8988T (cell line): ENCODE results near the gene DUOX1.

Experiments used
- DNase-seq: peaks from one replicate; pipeline ENCODE4 v3.0.0; 2011

The DUOX1 gene

DNA sequence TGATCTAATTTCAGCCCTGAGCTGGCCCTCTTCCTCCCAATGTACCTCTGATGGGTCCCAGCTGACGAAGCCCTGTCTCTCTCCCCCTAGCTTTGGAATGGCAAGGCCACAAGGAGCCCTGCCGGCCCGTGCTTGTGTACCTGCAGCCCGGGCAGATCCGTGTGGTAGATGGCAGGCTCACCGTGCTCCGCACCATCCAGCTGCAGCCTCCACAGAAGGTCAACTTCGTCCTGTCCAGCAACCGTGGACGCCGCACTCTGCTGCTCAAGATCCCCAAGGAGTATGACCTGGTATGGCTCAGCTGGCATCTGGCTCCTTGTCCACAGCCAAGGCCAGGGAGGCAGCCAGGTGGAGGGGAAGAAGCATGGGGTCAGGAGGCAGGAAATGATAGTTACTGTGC, 14.2 kb downstream of the DUOX1 start:
- DNase-seq = no peak

DNA sequence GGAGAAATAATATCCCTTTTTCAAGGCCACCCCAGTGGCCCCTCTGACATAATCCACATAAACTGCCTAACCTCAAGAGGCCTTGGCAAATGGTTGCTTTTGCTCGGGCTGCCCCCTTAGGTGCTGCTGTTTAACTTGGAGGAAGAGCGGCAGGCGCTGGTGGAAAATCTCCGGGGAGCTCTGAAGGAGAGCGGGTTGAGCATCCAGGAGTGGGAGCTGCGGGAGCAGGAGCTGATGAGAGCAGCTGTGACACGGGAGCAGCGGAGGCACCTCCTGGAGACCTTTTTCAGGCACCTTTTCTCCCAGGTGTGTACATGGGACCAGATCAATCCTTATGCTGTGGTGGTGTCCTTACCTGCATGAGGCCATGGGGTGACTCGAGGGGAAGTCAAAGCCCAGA, 15.0 kb downstream of the DUOX1 start:
- DNase-seq = no peak

DNA sequence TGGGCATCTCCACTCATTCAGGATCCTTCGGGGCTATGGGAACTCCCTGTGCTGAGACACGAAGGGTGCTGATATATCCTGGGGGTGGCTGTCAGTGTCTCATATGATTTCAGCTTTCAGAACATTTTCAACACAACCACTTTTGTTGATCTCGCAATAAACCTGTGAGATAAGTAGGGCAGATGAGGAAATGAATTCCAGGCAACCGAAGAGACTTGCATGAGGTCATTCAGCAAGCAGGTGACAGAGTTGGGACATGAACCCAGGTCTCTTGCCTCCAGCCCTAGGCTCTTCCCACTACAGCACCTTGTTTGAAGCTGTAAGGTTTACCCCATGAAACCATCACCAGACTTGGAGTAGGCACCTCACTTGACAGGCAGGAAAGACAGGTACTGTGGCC, 16.6 kb downstream of the DUOX1 start:
- no peak for DNase-seq

DNA sequence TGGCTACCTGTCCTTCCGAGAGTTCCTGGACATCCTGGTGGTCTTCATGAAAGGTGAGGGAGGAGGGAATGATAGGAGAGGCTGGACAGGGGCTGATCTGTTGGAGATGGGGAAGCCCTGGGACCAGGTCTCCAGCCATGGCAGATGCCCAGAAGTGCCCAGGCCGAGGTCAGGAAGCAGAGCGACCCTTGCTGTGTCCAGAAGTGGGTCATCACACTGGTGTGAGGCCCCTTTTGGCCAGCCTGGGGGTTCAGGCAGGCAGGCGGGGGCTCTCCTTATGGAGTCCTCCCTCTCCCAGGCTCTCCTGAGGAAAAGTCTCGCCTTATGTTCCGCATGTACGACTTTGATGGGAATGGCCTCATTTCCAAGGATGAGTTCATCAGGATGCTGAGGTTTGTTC, 17.8 kb downstream of the DUOX1 start:
- DNase-seq = no peak

DNA sequence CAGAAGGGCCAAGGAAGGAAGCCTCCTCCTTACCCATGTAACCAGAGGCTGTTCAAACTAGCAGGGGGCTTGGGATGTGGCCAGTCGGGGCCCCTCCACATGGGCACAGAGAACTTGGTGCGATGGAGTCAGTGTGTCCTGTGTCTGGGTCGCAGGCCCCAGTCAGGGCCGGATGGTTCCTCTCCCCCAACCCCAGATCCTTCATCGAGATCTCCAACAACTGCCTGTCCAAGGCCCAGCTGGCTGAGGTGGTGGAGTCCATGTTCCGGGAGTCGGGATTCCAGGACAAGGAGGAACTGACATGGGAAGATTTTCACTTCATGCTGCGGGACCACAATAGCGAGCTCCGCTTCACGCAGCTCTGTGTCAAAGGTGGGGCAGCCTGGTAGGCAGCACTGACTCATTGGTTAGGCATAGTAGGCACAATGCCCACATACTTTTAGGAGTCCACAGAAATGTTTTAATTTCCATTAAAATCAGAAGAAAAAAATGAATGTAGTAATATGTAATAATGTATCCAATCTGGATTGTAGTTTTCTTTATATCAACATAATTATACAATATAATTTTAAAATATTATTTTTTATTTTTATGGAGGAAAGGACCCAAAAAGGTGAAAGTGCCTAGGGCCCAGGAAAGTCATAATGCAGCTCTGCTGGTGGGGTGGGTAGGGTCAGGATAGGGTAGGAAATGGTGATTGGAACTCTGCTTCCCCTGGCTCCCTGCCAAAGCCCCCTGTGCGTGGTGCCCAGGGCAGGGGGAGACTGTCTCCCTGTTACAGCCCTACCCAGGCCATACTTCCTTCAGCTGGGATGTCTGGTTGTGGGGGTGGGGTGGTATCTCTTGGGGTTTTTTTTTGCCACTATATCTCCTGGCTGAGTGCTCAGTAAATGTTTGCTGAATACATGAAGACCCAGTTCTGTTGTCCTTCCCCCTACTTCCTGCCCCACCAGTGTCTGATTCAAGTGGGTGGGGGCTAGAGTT, 18.6 kb downstream of the DUOX1 start:
- no peak for DNase-seq

DNA sequence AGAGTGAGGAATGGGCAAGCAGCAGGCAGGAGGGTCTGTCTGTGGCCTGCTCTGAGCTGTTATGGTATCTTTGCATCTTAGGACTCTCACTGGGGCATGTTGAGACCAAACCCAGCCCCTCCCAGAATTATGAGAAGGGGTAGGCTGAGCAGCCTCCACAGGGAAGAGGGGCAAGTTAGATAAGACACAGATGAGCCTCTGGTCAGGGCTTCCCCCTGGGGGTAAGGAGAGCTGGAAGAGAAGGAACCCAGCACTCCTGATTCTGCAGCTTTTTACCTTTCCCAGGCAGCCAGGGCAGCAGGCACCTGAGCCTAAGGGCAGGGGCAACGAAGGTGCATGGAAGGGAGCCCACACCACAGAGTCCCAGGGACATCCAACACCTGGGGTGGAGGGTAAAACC, 19.3 kb downstream of the DUOX1 start:
- no peak for DNase-seq

DNA sequence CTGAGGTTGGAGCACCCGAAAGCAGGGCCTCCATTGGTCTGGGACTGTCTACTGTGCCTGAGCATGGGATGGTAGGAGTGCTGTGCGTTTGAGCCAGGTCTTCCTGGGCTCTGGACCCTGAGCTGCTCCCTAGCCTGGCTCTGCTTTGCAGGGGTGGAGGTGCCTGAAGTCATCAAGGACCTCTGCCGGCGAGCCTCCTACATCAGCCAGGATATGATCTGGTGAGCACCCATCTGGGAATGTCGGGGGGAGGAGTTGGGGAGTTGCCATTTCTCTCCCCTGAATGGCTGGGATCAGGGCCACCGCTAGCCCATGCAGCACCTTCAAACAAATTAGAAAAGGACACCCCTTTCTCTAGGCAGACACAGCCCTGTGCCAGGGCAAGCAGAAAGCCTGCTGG, 20.7 kb downstream of the DUOX1 start:
- no peak for DNase-seq

DNA sequence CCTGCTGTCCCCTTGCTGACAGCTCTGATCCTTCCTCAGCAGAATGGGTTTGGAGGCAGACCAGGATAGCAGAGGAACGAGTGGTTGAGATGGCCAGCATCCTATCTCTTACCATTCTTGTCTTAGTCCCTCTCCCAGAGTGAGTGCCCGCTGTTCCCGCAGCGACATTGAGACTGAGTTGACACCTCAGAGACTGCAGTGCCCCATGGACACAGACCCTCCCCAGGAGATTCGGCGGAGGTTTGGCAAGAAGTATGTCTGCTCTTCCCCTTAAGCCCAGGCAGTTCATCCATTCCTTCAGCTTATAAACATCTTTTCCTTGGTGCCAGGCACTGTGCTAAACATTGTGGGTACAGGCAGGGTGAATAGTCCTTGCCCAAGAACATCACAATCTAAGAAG, 21.2 kb downstream of the DUOX1 start:
- DNase-seq = no peak

DNA sequence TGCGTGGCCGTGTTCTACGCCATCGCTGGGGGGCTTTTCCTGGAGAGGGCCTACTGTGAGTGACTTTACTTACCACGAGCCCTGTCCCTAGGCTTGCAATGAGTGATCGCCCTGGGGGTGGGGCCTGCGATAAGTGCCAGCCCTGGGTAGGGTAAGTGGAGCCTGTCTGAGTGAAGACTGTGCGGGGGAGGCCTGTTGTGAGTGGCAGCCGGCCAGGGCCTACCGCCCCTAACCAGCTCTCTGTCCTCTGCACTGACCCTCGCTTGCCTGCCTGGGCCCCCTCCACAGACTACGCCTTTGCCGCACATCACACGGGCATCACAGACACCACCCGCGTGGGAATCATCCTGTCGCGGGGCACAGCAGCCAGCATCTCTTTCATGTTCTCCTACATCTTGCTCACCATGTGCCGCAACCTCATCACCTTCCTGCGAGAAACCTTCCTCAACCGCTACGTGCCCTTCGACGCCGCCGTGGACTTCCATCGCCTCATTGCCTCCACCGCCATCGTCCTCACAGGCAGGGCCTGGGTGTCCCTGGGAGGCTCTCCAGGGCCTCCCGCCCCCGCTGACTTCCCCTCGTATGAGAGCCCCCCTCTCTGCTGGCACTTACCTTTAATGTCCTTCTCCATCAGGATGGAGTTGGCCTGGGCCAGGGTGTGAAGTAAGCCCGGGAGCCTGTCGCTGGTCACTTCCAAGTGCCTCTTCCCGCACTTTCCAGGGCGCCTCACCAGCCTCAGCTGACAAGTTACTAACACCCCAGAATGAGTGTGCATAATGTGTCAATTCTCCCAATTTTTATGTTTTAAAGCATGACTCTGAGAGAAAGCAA, 22.4 kb downstream of the DUOX1 start:
- no peak for DNase-seq

DNA sequence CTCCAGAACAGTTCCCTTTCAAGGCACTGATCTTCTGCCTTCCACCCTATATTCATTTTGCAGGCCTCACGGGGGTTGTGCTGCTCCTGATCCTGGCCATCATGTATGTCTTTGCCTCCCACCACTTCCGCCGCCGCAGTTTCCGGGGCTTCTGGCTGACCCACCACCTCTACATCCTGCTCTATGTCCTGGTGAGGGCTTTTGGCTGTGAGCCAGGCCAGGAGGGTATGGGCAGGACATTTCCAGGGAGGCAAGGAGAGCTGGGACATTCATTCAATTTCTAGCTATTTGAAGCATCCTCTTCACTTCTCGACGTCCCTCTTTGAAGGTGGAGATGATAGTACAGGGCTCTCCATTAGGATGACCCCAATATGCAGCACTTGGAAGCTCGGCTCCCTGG, 25.9 kb downstream of the DUOX1 start:
- no peak for DNase-seq

DNA sequence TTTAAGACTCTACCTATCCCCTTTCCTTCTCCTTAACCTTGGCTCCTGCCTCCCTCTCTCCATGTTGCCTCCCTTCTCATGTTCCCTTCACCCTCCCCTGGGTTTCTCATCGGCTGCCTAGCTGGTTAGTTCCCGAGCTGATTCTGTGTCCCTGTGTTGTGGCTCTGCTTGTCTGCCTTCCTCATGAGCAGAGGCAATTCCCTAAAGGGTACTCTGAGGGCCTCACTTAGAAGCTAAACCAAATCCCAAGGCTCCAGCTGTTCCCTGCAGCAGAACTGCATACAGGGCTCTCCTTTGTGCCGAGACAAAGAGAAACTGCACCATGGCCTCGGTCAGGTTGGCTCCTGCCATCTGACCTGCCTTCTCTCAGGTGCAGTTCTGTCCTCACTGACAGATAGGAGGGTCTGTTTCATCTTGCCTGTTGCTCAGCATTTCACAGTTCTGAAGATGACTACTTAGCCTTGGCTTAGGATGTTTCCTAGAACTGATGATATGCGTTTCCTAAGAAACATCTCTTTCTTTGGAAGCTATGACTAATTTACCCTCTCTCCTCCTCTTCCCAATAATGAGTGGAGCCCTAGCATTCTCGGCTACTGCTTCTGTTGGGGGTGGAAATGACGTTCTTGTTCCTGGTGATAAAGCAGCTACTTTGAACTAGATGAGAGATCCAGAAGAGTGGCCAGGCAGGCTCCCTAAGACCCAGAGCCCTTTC, 27.1 kb downstream of the DUOX1 start:
- DNase-seq = no peak

DNA sequence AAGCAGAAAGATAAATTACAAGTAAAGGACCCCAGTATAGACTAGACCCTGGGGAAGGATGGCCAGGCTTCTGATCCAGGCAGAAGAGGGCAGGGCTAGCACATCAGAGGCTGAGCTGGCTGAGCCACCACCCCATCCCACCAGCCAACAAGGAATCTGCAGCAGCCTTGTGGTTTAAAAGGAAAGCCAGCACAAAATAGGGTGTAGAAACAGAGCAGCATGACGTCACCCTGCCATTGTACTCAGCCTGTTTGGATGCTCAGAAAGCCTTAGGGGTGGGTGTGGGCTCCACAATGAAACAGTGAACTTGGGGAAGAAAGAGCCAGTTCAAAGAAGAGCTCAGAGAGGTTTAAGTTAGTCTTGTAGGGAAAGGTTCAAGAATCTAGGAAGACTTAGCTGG, 28.2 kb downstream of the DUOX1 start:
- DNase-seq = no peak

DNA sequence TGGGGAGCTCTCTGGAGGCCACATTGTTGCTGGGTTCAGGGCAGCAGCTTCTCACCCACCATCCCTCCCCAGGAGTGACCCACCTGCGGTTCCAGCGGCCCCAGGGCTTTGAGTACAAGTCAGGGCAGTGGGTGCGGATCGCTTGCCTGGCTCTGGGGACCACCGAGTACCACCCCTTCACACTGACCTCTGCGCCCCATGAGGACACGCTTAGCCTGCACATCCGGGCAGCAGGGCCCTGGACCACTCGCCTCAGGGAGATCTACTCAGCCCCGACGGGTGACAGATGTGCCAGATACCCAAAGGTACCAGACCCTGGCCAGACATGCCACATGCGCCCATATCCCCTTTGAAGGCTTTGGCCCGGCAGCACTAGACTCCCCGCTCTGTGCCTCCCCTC, 31.9 kb downstream of the DUOX1 start:
- DNase-seq = no peak

DNA sequence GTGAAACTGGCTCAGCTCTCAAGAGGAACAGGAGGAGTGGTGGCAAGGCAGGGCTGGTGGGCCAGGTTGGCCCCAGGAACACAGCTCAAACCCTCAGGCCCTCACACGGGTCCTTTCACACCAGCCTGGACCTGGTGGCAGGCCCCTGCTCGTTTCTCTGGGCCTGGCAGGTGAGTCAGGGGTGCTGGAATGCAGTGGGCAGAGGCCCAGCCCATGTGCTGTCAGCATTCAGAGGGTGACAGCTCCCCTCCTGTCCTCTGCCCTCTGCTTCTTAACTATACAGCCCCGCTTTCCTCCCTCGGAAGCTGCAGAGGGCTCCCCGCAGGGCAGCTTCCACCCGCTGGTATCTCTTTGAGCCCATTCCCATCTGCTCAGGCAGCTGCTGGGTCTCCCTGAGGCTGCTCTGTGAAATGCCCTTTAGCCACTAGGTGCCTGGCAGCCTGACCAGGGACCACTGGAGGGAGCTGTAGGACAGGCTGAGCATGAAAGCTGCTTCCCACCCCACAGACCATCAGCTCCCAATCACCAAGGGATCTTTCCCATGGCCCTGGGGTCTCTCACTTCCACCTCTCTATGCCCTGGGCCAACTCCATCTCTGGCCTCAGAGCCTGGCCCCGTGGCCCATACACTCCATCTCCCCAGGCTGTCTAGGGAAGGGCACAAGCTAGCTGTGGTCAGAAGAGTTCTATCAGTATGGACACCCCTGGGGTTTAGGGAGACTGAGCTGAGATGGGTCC, 33.1 kb downstream of the DUOX1 start:
- peak; percentile 96 for DNase-seq

DNA sequence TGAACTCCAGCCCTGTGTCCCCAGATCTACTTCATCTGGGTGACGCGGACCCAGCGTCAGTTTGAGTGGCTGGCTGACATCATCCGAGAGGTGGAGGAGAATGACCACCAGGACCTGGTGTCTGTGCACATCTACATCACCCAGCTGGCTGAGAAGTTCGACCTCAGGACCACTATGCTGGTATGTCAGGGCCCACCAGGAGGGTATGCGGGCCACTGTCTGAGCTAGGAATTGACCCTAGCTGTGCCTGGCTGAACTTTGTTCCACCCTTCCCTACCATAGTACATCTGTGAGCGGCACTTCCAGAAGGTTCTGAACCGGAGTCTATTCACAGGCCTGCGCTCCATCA, 33.7 kb downstream of the DUOX1 start:
- DNase-seq = no peak

DNA sequence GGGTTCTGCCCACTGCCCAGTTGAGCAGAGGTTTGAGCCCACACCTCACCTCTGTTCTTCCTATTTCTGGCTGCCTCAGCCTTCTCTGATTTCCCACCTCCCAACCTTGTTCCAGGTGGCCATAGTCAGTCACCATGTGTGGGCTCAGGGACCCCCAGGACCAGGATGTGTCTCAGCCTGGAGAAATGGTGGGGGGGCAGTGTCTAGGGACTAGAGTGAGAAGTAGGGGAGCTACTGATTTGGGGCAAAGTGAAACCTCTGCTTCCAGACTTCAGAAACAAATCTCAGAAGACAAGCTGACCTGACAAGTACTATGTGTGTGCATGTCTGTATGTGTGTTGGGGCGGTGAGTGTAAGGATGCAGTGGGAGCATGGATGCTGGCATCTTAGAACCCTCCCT, 35.1 kb downstream of the DUOX1 start:
- no peak for DNase-seq

DNA sequence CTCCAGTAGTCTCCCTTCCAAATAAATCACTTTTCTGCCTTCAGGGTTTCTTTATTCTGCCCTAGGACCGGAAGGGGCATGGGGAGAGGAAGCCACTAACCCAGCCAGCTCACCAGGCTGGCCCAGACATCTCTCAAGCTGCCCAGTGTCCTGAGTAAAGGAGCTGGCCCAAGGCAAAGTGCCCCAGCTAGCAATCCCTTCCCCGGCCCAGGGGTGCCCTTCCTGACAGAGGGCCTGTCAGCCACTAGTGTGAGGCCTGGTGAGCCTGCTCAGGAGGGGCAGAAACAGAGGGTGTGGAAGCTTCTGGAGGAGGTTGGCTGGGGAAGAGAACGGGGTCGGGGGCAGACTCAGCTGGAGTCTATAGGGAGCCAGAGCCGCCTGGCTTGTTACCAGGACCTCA, 35.7 kb downstream of the DUOX1 start:
- DNase-seq = no peak

DNA sequence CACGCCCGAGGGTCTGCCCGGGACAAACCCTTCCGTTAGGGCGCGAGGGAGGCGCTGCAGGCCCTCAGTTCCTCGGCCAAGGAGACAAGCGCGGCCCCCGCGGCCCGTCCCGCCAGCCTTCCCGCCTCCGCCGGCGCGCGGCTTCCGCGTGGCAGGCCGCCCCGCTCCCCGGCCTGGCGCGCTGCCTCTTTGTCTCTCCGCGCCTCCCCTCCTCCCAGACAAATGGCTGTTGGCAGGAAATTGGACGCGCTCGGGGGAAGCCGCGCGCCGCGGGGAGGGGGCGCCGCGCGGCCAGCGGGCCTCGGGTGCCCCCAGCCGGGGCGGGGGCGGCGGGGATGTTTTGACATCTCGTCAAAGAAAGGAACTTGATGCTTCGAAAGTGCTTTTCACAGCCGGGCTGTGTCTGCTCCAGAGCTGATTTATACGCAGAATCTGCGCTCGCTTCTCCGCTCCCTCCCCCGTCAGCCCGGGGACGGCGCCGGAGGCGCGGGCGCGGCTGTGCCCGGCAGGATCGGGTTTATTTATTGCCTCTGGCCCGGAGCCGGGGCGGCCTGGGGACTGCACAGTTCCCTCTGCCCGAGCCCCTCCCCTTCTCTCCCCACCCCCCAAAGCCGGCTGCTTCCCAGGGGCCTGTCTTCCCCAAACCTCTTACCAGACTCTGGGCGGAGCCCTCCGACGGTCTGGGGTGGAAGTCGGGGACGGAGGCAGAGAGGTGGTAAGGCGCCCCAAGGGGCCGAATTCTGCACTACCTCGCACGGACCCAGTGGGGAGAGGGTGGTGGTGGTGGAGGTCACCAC, 37.2 kb downstream of the DUOX1 start:
- DNase-seq = peak; percentile 92

DNA sequence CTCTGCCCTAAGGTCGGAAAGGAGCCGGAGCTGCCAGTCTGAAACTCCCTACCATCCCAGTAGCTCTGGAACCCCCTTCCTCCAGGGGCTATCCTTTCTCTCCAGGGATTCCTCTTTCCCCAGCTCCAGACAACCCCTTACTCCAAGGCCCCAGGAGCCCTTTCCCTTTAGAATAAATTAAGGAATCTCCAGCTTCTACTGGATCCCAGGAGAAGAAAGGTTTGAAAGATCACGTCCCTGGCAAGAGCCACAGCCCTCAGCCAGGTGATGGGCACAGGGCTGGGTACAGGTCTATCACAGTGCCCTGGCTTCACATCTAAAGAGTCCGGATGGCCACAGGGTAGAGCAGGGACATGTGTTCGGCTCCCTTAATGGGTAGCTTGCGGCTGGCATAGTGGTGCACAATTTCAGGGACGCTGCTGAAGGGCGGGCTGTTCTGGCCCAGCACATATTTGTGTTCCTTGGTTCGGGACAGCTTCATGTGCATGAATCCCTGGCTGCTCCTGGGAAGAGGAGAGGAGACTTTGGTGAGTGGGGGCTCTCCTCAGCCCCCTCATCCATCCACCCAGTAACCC, 37.9 kb downstream of the DUOX1 start:
- no peak for DNase-seq

DNA sequence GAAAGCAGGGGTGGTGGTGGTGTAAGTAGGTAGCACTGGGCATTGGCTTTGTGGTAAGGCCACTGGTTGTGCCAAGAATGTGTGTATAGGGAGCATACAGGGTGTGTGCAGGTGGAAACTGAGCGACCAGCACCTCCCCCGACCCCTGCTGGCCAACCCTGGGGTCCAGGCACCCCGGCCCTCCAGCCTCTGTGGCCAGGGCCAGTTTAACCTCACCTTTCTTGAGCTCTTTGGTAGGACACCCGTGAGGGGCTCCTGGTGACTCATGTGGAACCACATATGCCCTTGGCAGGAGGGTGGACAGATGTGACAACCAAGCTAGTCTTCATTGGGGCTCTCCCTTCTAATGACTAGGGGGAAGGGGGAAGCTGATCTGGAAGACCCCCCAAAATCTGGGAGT, 38.5 kb downstream of the DUOX1 start:
- DNase-seq = no peak

DNA sequence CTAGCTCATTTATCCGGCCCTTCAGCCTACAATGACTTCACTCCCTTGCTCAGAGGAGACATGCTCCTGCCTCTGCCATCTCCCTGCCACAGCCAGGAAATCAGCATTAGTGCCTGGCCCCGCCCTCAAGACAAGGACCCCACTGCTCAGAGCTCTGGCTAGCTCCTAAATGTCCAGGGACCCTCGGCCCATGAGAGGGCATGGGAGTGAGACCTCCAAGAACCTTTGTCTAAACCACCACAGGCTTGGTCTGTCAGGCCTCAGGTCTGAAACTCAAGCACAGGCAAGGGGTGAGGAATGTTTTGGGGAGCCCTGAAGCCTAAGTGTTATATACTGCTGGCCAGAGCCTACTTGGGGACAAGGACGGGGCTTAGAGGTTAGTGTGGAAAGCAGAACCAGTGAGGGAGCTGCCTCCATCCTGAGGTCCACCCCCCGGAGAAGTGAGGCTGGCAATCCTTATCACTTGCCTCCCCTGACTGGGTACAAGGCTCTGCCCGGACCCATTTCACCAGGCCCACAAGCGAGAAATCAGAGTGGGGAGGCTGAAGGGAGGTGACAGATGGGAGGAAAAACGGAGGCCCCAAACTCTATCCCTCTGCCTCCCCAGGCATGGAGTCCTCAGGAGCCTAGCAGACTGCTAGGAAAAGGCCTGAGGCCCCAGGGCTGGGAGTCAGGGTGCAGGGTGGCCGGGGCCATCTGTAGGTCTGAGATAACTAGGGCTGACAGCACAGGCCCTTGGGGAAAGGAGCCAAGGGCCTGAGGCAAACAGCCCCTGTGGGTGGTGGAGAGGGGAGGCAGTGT, 39.2 kb downstream of the DUOX1 start:
- no peak for DNase-seq
